ENCODE data around the gene GALM. TPM values are rescaled to one million over a fixed set of nuclear protein-coding genes. Genes with fewer than 3 reads are reported as not detected.

The GALM gene
- total RNA-seq, 1 experiment from 2014 or later = 48.7 TPM

DNA sequence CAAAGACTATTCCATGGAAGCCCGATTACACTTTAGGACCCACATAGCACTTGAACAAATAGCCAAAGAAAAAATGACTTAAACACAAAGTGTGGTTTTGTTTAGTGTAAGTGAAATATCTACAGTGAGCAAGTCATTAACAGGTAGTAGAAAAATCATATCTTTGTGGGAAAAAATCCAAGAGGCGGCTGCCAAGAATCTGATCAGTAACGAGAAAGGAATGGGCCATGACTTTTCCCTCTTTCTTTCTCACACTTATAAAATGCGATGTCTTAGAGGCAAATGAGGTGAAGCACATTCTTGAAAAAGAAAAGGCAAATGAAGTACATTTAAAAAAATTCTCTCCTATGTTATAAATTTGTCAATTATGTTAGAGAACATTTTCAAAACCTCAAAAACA is 99.2 kb downstream of the GALM start:
- Mint-ChIP-seq H3K4me1 (ENCODE audit: low read depth, unreplicated experiment) (no peaks in the 10 kb centered on the region), H3K27ac (ENCODE audit: unreplicated experiment) (no peak overlapping the region), H3K36me3 (ENCODE audit: insufficient read depth, unreplicated experiment) (no peaks in the 10 kb centered on the region), H3K4me3 (ENCODE audit: unreplicated experiment) (no peak overlapping the region), H3K27me3 (ENCODE audit: insufficient read depth, unreplicated experiment) (no peaks in the 10 kb centered on the region), H3K9me3 (ENCODE audit: unreplicated experiment) (no peaks in the 10 kb centered on the region)
- Histone ChIP-seq H3K4me3 (ENCODE audit: low read depth, low read length) (no peak overlapping the region), H3K36me3 (ENCODE audit: control insufficient read depth, insufficient read depth, low read length) (no peaks in the 10 kb centered on the region), H3K4me1 (peaks cover 5% of the 10 kb centered on the region; the same call in 1 of the 2 replicates), H3K27me3 (replicated peaks; ENCODE audit: control insufficient read depth, insufficient read depth, low read length) (no peaks in the 10 kb centered on the region; the same call in 1 of the 2 replicates), H3K9me3 (no peaks in the 10 kb centered on the region)
- DNase-seq = no peak
- ChIA-PET CTCF (no interaction called here), POLR2A (interaction anchor here (2.6 kb wide), 1 partner anchor 14 kb away, joined by 17 read pairs; the partner anchor contains the start of gene SRSF7)
- no TSS peak for BruUV-seq (replicated peaks)
- TF ChIP-seq, protein P1, sequence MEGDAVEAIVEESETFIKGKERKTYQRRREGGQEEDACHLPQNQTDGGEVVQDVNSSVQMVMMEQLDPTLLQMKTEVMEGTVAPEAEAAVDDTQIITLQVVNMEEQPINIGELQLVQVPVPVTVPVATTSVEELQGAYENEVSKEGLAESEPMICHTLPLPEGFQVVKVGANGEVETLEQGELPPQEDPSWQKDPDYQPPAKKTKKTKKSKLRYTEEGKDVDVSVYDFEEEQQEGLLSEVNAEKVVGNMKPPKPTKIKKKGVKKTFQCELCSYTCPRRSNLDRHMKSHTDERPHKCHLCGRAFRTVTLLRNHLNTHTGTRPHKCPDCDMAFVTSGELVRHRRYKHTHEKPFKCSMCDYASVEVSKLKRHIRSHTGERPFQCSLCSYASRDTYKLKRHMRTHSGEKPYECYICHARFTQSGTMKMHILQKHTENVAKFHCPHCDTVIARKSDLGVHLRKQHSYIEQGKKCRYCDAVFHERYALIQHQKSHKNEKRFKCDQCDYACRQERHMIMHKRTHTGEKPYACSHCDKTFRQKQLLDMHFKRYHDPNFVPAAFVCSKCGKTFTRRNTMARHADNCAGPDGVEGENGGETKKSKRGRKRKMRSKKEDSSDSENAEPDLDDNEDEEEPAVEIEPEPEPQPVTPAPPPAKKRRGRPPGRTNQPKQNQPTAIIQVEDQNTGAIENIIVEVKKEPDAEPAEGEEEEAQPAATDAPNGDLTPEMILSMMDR (IDR thresholded peaks at IDR 0.05; ENCODE audit: insufficient read depth in 1 of 2, low read depth in 1 of 2, low read length in 1 of 2, severe bottlenecking in 1 of 2, unreplicated experiment in 1 of 2) = no peak
- intact Hi-C loops (cut with micrococcal nuclease; ENCODE audit: unreplicated experiment) = no loop called here

DNA sequence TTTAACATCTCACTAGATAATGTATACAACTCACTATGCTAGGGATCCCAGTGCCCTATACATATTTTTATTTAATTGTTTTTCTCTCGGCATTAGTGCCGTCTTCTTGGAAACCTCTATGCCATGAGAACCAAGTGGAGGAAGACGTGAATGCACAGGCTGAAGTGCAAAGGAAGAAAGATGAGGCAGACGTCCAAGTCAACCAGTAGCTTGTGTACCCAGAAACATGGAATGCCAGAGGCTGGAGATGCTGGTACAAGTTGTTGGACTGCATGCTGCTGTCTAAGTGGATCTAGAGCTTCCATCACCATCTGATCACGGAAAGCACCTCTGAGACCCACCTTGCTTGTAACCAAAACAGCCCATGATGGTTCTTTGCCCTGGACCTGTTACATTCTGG is 99.6 kb downstream of the GALM start:
- TF ChIP-seq, protein P1 (IDR thresholded peaks at IDR 0.05; ENCODE audit: insufficient read depth in 1 of 2, low read depth in 1 of 2, low read length in 1 of 2, severe bottlenecking in 1 of 2, unreplicated experiment in 1 of 2) = no peak
- no peak for DNase-seq
- Histone ChIP-seq H3K36me3 (ENCODE audit: control insufficient read depth, insufficient read depth, low read length) (no peaks in the 10 kb centered on the region), H3K4me1 (peaks cover 5% of the 10 kb centered on the region; the same call in 1 of the 2 replicates), H3K27me3 (replicated peaks; ENCODE audit: control insufficient read depth, insufficient read depth, low read length) (no peaks in the 10 kb centered on the region; the same call in 1 of the 2 replicates), H3K9me3 (no peaks in the 10 kb centered on the region), H3K4me3 (ENCODE audit: low read depth, low read length) (no peak overlapping the region)
- POLR2A ChIA-PET = interaction anchor here (2.6 kb wide), 1 partner anchor 14 kb away, joined by 17 read pairs; the partner anchor contains the start of gene SRSF7
- Mint-ChIP-seq H3K36me3 (ENCODE audit: insufficient read depth, unreplicated experiment) (no peaks in the 10 kb centered on the region), H3K27me3 (ENCODE audit: insufficient read depth, unreplicated experiment) (no peaks in the 10 kb centered on the region), H3K4me1 (ENCODE audit: low read depth, unreplicated experiment) (no peaks in the 10 kb centered on the region), H3K4me3 (ENCODE audit: unreplicated experiment) (no peak overlapping the region), H3K9me3 (ENCODE audit: unreplicated experiment) (no peaks in the 10 kb centered on the region), H3K27ac (ENCODE audit: unreplicated experiment) (no peak overlapping the region)
- no TSS peak for BruUV-seq (replicated peaks)
- intact Hi-C loops (cut with micrococcal nuclease; ENCODE audit: unreplicated experiment) = no loop called here
- CTCF ChIA-PET = no interaction called here

DNA sequence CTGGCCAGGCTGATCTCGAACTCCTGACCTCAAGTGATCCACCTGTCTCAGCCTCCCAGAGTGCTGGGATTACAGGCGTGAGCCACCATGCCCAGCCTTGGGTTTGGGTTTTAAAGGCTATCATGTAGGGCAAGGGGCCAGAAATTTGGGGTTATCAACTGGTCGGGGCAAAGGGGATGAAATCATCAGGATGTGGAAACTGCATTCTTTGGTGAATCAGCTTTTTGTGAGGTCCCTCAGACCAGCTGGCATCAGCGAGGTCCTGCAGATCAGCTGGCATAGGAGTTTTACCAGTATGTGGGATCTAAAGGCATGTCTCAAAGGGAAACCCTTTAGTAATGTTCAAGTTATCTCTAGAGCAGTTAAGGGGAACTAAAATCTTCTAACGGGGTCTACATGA is 105.7 kb downstream of the GALM start:
- Histone ChIP-seq H3K27me3 (replicated peaks; ENCODE audit: control insufficient read depth, insufficient read depth, low read length) (no peaks in the 10 kb centered on the region), H3K4me3 (ENCODE audit: low read depth, low read length) (no peak overlapping the region), H3K4me1 (peaks cover 12% of the 10 kb centered on the region; the same call in 1 of the 2 replicates), H3K9me3 (no peaks in the 10 kb centered on the region), H3K36me3 (ENCODE audit: control insufficient read depth, insufficient read depth, low read length) (no peaks in the 10 kb centered on the region)
- CTCF ChIA-PET = interaction anchor here (0.7 kb wide), 1 partner anchor 21 kb away, joined by 4 read pairs; the partner anchor contains the start of gene SRSF7
- no peaks in the 10 kb centered on the region for H3K27me3 Mint-ChIP-seq (ENCODE audit: insufficient read depth, unreplicated experiment)
- H3K4me1 Mint-ChIP-seq (ENCODE audit: low read depth, unreplicated experiment) = peaks cover 8% of the 10 kb centered on the region
- POLR2A ChIA-PET = interaction anchor here (3.7 kb wide), 1 partner anchor 20 kb away, joined by 39 read pairs; the partner anchor contains the start of gene SRSF7
- intact Hi-C loops (cut with micrococcal nuclease; ENCODE audit: unreplicated experiment) = no loop called here
- H3K4me3 Mint-ChIP-seq (ENCODE audit: unreplicated experiment) = no peak overlapping the region
- no peaks in the 10 kb centered on the region for H3K9me3 Mint-ChIP-seq (ENCODE audit: unreplicated experiment)
- TF ChIP-seq, protein P1 (IDR thresholded peaks at IDR 0.05; ENCODE audit: insufficient read depth in 1 of 2, low read depth in 1 of 2, low read length in 1 of 2, severe bottlenecking in 1 of 2, unreplicated experiment in 1 of 2) = no peak
- H3K27ac Mint-ChIP-seq (ENCODE audit: unreplicated experiment) = no peak overlapping the region
- DNase-seq = no peak
- no TSS peak for BruUV-seq (replicated peaks)
- H3K36me3 Mint-ChIP-seq (ENCODE audit: insufficient read depth, unreplicated experiment) = peaks cover 6% of the 10 kb centered on the region
